ENCODE results near the gene PSMD6.

GRCh38 chr3:64039981-64040733 lies 16.9 kb upstream of the PSMD6 start:
- no peak for TF ChIP-seq CTCF (IDR thresholded peaks at IDR 0.05; ENCODE audit: insufficient read depth, low read depth, low read length)
- TF ChIP-seq EZH2 (IDR thresholded peaks at IDR 0.05; ENCODE audit: insufficient read depth, low read length) = no peak

All from astrocyte (in vitro differentiated cells and primary cell).